Endothelial cell of umbilical vein (primary cell): ENCODE measurements around the gene TMEM129. TPM values are rescaled to one million over a fixed set of nuclear protein-coding genes. Genes with fewer than 3 reads are reported as not detected.

ENCODE experiments used
- BruUV-seq: library from RNA; stranded (reverse); fragments of 400-500 nt; replicated peaks from 2 replicates; lab custom pipeline; 2021; lab: Mats Ljungman, UMichigan
- CTCF ChIA-PET: fragments of 300-600, 350-600 bp; sonication (Branson Sonifier 250); formaldehyde crosslinking; loops from one replicate; lab custom pipeline; 2021; ENCODE audit warnings: antibody characterized with exemption, inconsistent platforms; lab: Charles Lee
- POLR2A ChIA-PET: fragments of 300-600, 350-600 bp; sonication (Branson Sonifier 250); formaldehyde crosslinking; loops from one replicate; lab custom pipeline; 2021; ENCODE audit warnings: antibody characterized with exemption, inconsistent platforms; lab: Charles Lee
- DNase-seq: peaks from one replicate; pipeline ENCODE4 v3.0.0-alpha.2; 2011; ENCODE audit warnings: low read depth, low spot score
- FAIRE-seq: peaks from 2 replicates; lab custom pipeline; 2011; peaks lifted over from hg19 to GRCh38; lab: Jason Lieb, UNC
- H2AFZ ChIP-seq: 2 replicates; pipeline ENCODE4 v1.6.0; 2012; ENCODE audit warnings: low read depth, low read length, control low read depth, inconsistent platforms
- H3K27ac ChIP-seq: 2 replicates; pipeline ENCODE4 v1.5.1; 2011; ENCODE audit warnings: low read depth, mild to moderate bottlenecking, control low read depth, low read length, moderate library complexity; ENCODE audit not compliant: insufficient read depth
- H3K27me3 ChIP-seq, 2 experiments: 2 replicates each; pipeline versions ENCODE4 v1.6.0 to v1.6.1; 2011; ENCODE audit warnings: low read length in 2 of 2, mixed read lengths in 1 of 2; ENCODE audit not compliant: control insufficient read depth in 2 of 2, insufficient read depth in 2 of 2
- H3K36me3 ChIP-seq, 2 experiments: 2 replicates in 1 of 2; 3 replicates in 1 of 2; pipeline ENCODE4 v1.5.1; 2011; ENCODE audit warnings: low read length in 2 of 2, mild to moderate bottlenecking in 1 of 2, moderate library complexity in 1 of 2; ENCODE audit not compliant: control insufficient read depth in 2 of 2, insufficient read depth in 2 of 2; ENCODE audit errors: extremely low read depth in 1 of 2
- H3K4me1 ChIP-seq: 3 replicates; pipeline ENCODE4 v1.5.1; 2011; ENCODE audit warnings: mild to moderate bottlenecking, low read length; ENCODE audit not compliant: control insufficient read depth, insufficient read depth; ENCODE audit errors: extremely low read depth
- H3K4me2 ChIP-seq: 2 replicates; pipeline ENCODE4 v1.6.1; 2011; ENCODE audit warnings: low read length, control low read depth, mixed read lengths; ENCODE audit not compliant: insufficient read depth
- H3K4me3 ChIP-seq, 3 experiments: fragments of 200-600 bp in 1 of 3; sonication (generic), shearing (Covaris generic) in 1 of 3; replicated peaks in 1 of 3; 2 replicates each; pipeline ENCODE4 v1.5.1; 2011 to 2016; ENCODE audit warnings: control low read depth in 3 of 3, low read length in 3 of 3, mild to moderate bottlenecking in 2 of 3, inconsistent platforms in 1 of 3, low read depth in 1 of 3, moderate library complexity in 1 of 3; ENCODE audit not compliant: insufficient read depth in 1 of 3
- H3K79me2 ChIP-seq: 2 replicates; pipeline ENCODE4 v1.6.0; 2012; ENCODE audit warnings: low read length, inconsistent platforms; ENCODE audit not compliant: control insufficient read depth, insufficient read depth
- H3K9ac ChIP-seq: replicated peaks from 2 replicates; pipeline ENCODE3; 2011; ENCODE audit warnings: low read length, control low read depth; ENCODE audit not compliant: insufficient read depth; ENCODE audit errors: extremely low read depth
- H3K9me1 ChIP-seq: replicated peaks from 3 replicates; pipeline ENCODE4 v1.6.0; 2011; ENCODE audit warnings: mild to moderate bottlenecking, low read length; ENCODE audit not compliant: control insufficient read depth, insufficient read depth; ENCODE audit errors: extremely low read depth
- H3K9me3 ChIP-seq: replicated peaks from 2 replicates; pipeline ENCODE4 v1.5.1; 2012; ENCODE audit warnings: low read length, inconsistent platforms; ENCODE audit not compliant: control insufficient read depth, insufficient read depth
- H4K20me1 ChIP-seq: replicated peaks from 2 replicates; pipeline ENCODE3; 2011; ENCODE audit warnings: mild to moderate bottlenecking, low read length; ENCODE audit not compliant: control insufficient read depth, insufficient read depth; ENCODE audit errors: extremely low read depth
- CTCF ChIP-seq, 2 donors: IDR thresholded peaks; 1 replicate in 1 of 2; 2 replicates in 1 of 2; pipeline ENCODE4 v1.5.1; 2011; ENCODE audit warnings: low read length in 2 of 2, mild to moderate bottlenecking in 2 of 2, moderate library complexity in 2 of 2, control low read depth in 1 of 2, inconsistent platforms in 1 of 2, low read depth in 1 of 2; ENCODE audit not compliant: insufficient read depth in 1 of 2; ENCODE audit errors: extremely low read depth in 1 of 2
- EZH2 ChIP-seq: IDR thresholded peaks from 2 replicates; pipeline ENCODE4 v1.6.1; 2012; ENCODE audit warnings: borderline replicate concordance, low read depth, mild to moderate bottlenecking, moderate library complexity, low read length, inconsistent platforms; ENCODE audit not compliant: severe bottlenecking
- FOS ChIP-seq: IDR thresholded peaks from 2 replicates; pipeline ENCODE4 v1.6.1; 2011; ENCODE audit warnings: mild to moderate bottlenecking, low read length, moderate library complexity, borderline replicate concordance; ENCODE audit not compliant: insufficient read depth
- GATA2 ChIP-seq: IDR thresholded peaks from 2 replicates; pipeline ENCODE4 v1.7.0; 2011; ENCODE audit warnings: low read depth, mild to moderate bottlenecking, moderate library complexity, mixed read lengths, low read length; ENCODE audit not compliant: insufficient read length, insufficient read depth
- JUN ChIP-seq: IDR thresholded peaks from 2 replicates; pipeline ENCODE4 v1.6.1; 2011; ENCODE audit warnings: borderline replicate concordance, low read depth; ENCODE audit not compliant: insufficient read length, insufficient read depth
- MAX ChIP-seq: IDR thresholded peaks from 2 replicates; pipeline ENCODE4 v1.6.1; 2011; ENCODE audit not compliant: insufficient read depth, insufficient read length
- MYC ChIP-seq: IDR thresholded peaks from one replicate; pipeline ENCODE4 v1.6.1; 2011; ENCODE audit warnings: mild to moderate bottlenecking, low read depth, low read length
- POLR2A ChIP-seq: IDR thresholded peaks from 2 replicates; pipeline ENCODE4 v1.6.1; 2012; ENCODE audit warnings: low read depth, mild to moderate bottlenecking, control low read depth, low read length
- POLR2AphosphoS5 ChIP-seq: IDR thresholded peaks from 2 replicates; pipeline ENCODE4 v1.6.1; 2012; ENCODE audit warnings: low read depth, mild to moderate bottlenecking, control low read depth, low read length, moderate library complexity; ENCODE audit not compliant: insufficient read depth
- dilution Hi-C: fragments of 300-500 bp; cut with MboI; formaldehyde crosslinking; loops from one replicate; pipeline ENCODE4 v1.15.0; 2019; ENCODE audit warnings: low sequenced_read_pairs; ENCODE audit not compliant: extremely low pct_ligation_motif_present
- intact Hi-C: fragments of 100-400 bp; cut with micrococcal nuclease; formaldehyde crosslinking; loops from one replicate; pipeline ENCODE4 v1.10.0; 2022
- polyA plus RNA-seq, 4 experiments: library from polyadenylated mRNA; depleted of rRNA in 3 of 4; stranded (reverse) in 3 of 4; unstranded in 1 of 4; fragments of >200 nt; gene quantifications; 2 replicates each; pipeline versions ENCODE4 v1.2.1 to v1.2.3, GENCODE V29; 2011 to 2012; ENCODE audit warnings: missing spikeins in 1 of 4
- total RNA-seq: library from RNA; stranded (reverse); gene quantifications from 2 replicates; pipeline ENCODE4 v1.2.3, GENCODE V29; 2021

TMEM129 gene
- total and polyA plus RNA-seq, 2 donors (not counting 3 experiments of a cell fraction or from before 2014, with no cell fraction given) = 23.2 to 33.2 TPM

DNA sequence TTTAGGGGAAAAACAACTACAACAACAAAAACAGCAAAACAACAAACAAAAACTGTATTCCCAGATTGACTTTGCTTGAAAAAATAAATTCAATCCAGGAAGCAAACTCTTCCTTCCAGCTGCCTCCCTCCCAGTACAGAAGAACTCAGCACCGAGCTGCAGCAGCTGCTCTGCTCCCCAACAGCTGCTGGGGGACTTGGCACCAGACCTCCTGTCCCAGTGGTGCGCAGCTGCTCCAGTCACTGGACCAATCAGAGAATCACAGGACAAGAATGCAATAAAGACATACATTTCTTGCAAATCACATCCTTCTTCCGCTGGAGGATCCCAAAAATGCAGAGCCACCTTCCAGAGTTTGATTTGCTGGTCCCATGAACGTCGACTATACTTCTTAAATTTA, 25.2 kb downstream of the TMEM129 start:
- Histone ChIP-seq H3K4me2 (no peak overlapping the region), H3K9ac (no peak overlapping the region), H4K20me1 (peaks cover 2% of the 10 kb centered on the region), H3K27me3 (no peaks in the 10 kb centered on the region), H3K36me3 (peaks cover 24 to 37% of the 10 kb centered on the region in 2 experiments), H2AFZ (no peak overlapping the region), H3K9me3 (no peaks in the 10 kb centered on the region), H3K4me3 (no peak overlapping the region), H3K79me2 (peaks cover 9% of the 10 kb centered on the region), H3K9me1 (no peaks in the 10 kb centered on the region), H3K4me1 (no peaks in the 10 kb centered on the region), H3K27ac (no peak overlapping the region)
- CTCF ChIA-PET = interaction anchor here (1.3 to 9.7 kb wide), 2 partner anchors 18 to 29 kb away, joined by 3 to 347 read pairs; partner anchors contain the start of genes TACC3 and TMEM129
- TF ChIP-seq MAX (no peak), CTCF (IDR thresholded peaks at IDR 0.05; ENCODE audit: extremely low read depth in 1 of 2, insufficient read depth in 1 of 2, low read depth in 1 of 2, low read length in 2 of 2) (no peak), JUN (no peak), POLR2A (no peak), MYC (no peak), EZH2 (no peak), FOS (no peak), GATA2 (no peak), POLR2AphosphoS5 (no peak)
- BruUV-seq = no TSS peak
- intact Hi-C loops = no loop called here
- DNase-seq = no peak
- no peak for FAIRE-seq
- dilution Hi-C loops = no loop called here
- POLR2A ChIA-PET = no interaction called here
